Cerebellar cortex (tissue), 1 donor: ENCODE data around the gene HDAC5.

Experiments used
- DNase-seq: peaks from one replicate; pipeline ENCODE4 v3.0.0-alpha.2; 2015; ENCODE audit warnings: low spot score

HDAC5 gene

DNA sequence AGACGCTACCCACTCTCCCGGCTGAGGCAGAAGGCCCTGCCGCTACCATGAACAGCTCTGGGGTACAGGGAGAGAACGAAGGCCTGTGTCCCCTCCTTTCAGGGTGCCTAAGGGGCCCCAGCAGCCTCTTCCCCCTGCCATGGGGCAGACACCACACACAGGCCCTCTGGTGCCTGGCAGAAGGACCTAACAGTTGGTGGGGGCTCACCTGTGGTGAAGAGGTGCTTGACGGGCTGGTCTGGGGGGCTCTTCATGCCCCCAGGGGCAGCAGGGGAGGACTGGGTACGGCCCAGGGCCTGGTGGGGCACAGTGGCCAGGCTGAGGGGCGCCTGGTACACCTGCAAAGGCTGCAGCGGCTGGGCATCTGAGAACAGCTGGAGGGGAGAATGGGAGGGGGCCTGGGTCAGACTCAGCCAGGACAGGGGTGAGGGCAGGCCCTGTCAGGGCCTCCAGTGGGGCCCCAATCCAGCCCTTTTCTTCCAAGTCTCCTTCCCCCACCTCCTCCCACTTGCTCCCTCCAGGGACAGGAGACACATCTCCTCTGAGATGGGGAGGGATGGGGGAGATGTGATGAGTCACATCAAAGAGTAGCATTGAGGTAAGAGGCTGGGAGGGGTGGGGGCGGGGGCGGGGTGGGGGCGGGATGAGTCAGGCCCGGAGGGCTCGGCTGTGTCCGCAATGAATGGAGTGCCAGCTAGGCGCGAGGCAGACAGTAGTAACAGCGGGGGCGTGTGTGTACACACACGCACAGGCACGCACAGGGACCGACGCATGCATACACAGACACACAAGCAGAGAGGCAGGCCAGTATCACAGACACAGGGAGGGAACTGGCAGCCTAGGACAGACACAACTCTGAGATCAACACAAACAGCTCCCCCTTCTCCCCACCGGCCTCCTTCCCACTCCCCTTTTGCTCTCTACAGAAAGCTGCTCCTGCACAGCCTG lies 36.8 kb downstream of the HDAC5 start:
- no peak for DNase-seq

DNA sequence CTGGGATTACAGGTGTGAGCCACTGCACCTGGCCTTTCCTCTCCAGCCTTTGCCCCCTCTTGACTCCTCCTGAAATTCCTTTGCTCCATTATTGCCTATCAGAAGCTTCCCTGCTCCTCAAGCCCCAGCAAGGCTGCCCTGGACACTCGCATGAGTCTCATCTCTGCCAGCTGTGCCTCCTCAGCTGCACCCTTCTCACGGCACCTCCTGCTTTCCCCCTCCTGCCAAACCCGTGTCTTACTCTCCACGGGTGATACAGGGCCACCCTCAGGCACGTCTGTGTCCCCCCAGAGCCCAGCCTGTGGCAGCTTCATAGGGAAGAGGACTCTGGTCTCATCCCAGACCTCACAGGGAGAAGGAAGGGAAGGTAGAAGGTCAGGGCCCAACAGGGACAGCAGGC lies 37.5 kb downstream of the HDAC5 start:
- no peak for DNase-seq

GRCh38 chr17:44084921-44085320 lies 38.5 kb downstream of the HDAC5 start:
- no peak for DNase-seq

DNA sequence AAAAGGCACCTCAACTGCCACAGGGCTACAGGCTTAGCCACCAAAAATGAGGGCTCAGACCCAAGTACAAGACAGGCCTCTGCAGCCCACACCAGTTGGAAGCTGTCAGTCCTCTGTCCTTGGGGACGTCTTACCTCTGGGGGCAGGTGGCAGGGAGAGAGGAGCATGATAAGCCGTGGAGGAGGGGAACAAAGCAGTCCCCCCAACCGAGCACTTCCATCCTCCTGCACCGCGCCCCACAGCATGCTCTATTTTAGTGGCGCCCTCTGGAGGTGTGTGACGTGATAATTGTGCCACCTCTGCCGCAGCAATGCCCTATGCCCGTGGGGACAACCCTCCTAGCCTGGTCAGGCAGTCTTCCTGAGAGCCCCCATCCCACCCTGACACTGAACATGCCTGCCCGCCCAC lies 39.3 kb downstream of the HDAC5 start:
- no peak for DNase-seq

GRCh38 chr17:44083250-44083849 lies 40.1 kb downstream of the HDAC5 start:
- peak; percentile 46 for DNase-seq

DNA sequence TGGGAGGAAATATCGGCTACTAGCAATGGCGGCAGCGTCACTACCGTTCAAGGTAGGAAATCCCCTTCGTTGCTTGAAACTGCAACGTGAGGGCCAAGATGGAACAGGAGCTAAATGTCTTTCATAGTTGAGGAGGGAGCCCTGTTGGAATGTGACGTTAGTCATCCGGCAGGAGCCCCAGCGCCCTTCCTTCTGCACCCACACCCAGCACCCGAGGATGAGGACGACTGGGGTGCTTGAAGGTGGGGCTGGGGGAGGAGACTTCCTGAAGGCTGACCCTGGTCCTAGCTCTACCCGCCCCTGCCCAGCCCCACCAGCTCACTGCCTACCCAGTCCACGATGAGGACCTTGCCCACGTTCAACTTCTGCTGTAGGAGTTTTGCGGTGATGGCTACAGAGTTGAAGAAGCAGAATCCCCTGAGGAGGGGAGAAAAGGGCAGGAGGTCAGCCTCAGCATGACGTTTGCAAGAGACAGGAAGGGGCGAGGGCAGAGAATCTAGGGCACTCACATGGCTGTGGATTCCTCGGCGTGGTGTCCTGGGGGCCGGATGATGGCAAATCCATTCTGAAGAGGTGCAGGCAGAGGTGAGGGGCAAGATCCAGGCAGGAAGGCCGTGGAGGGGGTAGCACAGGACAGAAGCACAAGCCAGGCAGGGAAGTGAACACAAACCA lies 41.0 kb downstream of the HDAC5 start:
- DNase-seq, result no peak

DNA sequence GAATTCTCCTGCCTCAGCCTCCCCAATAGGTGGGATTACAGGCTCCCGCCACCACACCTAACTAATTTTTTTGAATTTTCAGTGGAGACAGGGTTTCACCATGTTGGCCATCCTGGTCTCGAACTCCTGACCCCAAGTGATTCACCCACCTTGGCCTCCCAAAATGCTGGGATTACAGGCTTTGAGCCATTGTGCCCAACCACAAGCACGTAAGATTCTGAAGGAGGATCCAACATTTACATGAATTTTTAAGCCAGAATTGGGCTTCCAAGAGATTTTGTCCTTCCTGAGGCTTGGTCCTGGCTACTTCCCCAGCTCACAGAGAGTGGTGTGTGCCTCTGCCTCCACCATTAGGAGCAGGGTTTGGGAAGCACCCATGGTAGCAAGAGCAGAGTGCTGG lies 41.8 kb downstream of the HDAC5 start:
- no peak for DNase-seq

DNA sequence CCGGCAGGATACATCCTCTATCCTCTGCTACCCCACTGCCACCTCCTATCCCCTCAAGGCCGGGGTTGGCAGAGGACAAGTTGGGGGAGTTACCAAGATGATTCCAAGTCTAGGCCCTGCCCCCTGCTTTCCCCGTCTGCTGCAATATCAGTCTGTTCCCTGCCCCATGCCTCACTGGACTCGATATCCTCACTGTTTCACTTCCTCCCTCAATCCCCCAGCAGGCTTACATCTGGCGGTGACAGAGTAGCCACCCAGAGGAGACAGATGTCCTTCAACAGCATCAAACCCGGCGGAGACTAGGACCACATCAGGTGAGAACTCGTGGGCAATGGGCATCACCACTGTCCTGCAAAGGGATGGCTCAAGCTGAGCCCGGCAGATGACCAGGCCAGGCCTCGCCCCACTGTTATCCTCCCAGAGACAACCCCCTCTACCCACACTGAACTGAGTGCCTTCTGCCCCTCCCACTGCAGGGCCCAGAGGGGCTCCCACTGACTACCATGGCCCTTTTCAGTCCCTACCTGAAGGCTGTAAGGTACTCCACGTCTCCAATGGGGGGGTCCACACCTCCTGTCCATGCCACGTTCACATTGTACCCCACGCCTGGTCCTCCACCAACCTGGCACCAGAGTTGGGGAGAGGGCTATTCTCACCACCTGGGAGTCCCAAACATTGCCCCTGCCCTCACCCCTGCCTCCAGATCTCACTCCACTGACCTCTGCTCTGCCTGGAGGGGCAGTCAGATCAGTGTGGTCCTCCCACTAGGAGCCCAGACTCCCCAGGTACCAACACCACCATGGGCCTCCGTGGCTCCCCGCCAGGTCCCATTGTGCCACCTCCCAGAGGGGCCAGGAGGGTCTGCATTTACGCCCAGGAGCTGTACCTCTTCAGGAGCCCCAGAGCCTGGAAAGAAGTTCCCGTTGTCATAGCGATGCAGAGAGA lies 43.3 kb downstream of the HDAC5 start:
- no peak for DNase-seq

GRCh38 chr17:44078412-44078811 lies 45.0 kb downstream of the HDAC5 start:
- DNase-seq, result no peak

DNA sequence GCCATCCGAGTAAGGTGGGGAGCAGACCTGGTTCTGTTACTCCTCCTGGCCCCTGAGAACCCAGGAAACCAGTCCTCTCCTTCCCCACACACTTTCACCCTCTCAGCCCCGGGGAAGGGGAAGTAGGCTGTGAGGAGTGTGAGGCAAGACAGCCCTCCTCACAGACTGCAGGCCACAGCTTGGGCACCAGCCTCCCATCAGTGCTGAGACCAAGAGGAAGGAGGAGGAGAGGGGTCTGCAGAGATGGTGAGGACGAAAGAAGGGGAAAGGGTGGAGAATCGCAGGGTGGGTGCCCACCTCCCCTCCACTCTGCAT lies 45.9 kb downstream of the HDAC5 start:
- DNase-seq, result no peak

- no peak for DNase-seq
Observed at GRCh38 chr17:44076716-44077594, 46.5 kb downstream of the HDAC5 start.

DNA sequence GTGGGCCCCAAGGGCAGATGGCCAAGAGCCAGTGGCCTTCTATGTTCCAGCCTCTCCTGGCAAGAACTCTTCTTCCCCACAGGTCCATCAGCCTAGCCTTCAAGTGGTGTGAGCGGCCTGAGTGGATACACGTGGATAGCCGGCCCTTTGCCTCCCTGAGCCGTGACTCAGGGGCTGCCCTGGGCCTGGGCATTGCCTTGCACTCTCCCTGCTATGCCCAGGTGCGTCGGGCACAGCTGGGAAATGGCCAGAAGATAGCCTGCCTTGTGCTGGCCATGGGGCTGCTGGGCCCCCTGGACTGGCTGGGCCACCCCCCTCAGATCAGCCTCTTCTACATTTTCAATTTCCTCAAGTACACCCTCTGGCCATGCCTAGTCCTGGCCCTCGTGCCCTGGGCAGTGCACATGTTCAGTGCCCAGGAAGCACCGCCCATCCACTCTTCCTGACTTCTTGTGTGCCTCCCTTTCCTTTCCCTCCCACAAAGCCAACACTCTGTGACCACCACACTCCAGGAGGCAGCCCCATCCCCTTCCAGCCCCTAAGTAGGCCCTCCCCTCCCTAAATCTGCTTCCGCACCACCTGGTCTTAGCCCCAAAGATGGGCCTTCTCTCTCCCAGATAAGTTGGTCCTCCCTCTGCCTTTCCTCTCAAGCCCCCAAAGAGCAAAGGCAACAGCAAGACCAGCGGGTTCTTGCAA lies 47.7 kb downstream of the HDAC5 start:
- no peak for DNase-seq

GRCh38 chr17:44074911-44075285 lies 48.5 kb downstream of the HDAC5 start:
- DNase-seq, result no peak

DNA sequence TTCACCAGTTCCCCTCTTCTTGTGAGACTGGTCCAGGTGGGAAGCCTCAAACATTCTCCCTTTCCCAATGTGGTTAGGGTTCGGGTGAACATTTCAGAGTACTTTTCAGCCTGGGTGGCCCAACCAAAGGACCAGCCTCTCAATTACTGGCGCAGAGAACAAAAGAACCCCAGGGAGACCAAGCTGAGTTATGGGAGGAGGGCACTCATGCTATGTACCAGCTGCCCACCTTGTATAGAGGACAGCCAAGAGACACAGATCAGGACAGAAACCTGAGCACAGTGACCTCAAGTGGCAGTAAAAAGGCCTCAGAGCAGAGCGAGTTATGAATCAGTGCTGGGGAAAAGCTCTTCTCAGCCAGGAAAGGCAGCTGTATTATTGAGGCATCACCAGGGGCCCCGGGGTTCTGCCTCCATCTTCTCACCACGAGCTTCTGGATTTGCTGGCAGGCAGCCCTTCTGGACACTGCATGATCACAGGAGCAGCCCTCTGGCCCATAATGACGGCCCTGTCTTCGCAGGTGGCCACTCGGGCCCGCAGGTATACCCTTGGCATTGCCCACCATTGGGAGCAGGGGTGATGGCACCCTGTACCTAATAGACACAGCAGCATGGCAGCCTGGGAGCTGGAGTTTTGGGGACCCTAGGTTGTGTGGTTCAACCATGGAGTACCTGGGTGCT lies 49.1 kb downstream of the HDAC5 start:
- no peak for DNase-seq

DNA sequence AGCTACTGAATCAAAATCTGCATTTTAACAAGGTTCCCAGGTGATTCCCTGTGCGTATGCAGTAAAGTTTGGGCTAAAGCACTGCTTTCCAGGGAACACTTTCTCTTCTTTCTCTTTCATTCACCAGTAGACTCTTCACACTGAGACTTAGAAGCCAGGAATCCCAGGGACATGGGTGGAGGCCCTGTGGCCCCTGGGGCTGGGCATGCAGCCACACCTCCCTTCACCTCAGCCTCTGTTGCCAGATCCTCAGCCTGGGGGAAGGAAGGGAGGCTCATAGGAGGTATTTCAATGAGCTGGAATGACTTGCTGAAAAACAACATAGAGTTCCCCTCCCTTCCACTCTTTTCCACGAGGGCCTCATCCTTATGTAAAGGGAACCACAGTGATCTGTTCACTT lies 51.7 kb downstream of the HDAC5 start:
- DNase-seq, result no peak

- no peak for DNase-seq
Observed at GRCh38 chr17:44071198-44071520, 52.3 kb downstream of the HDAC5 start.

DNA sequence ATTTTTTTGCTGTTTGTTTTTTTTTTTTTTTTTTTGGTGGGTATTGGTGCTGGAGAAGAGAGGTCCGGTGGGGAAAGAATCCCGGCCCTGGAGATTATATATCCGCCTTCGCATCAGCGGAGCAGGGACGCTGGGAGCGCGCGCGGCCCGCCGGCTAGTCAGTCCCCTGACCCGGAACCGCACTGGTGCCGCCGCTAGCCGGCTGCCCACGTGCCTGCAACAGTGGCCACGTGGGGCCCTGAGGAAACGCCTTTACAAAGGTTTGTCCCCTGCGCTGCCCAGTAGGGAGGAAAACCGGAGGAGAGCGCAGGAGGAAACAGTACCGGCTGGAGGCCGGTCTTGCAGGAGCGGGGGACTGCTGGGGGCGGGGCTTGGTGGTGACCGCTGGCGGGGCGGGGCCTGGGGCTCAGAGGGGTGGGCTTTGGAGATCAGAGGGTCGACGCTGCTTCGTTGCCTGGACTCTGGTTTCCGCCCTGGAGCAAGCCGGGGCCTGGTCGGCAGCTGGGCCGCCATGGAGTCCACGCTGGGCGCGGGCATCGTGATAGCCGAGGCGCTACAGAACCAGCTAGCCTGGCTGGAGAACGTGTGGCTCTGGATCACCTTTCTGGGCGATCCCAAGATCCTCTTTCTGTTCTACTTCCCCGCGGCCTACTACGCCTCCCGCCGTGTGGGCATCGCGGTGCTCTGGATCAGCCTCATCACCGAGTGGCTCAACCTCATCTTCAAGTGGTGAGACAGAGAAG lies 52.8 kb downstream of the HDAC5 start, which contains the start of gene G6PC3:
TSS of gene G6PC3 (plus strand) at position 281 of the 743 bp plus-strand sequence. CDS start at position 512, 231 bp downstream.
- DNase-seq, result peak; percentile 98

DNA sequence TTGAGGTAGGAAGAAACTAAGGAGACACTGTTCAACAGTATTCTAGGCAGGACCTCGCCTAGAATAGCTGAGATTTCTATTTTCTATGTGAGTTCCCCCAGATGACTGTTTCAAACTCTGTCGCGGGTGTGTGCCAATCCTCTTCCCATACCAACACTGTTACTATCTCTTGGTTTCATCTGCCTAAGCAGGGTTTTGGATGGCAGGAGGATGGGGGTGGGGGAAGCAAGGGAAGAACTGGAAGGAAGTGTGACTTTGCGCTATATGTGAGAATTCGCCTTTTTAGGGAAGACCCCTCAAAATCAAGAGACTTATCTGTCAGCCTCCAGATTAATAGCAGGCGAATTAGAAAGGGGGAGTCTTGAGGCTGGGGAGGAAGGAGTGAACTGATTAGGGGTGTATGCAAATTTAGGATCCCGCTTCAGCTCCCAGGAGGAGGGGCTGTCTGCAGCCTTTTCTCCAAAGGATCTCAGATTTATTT lies 53.4 kb downstream of the HDAC5 start:
- no peak for DNase-seq

DNA sequence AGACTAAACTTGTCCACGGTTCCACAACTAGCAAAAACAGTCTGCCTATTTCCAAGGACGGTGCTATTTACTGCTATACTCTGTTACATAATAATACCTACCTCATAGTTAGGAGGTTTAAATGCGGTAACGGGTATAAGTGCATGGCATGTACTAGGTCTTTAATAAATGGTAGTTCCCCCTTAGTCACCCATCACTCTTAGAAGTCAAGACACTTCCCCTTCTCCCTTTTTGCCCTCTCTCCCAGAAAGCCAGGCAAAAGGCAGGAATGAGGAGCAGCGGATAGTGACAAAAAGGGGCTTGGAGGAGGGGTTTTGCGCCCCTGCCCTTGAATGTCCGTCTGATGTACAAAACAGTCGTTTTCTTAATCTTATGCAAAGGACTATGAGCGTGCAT lies 55.9 kb downstream of the HDAC5 start:
- no peak for DNase-seq
